GM21447 (cell line): ENCODE measurements around the gene CHD9.
A peak's percentile ranks its signal among the peaks of the same experiment; 100 is the strongest.

Source experiments
- ATAC-seq: cut with Tn5 transposase; IDR thresholded peaks from one replicate; pipeline ENCODE4 v1.9.1; 2021; ENCODE audit not compliant: unreplicated experiment

Gene CHD9

GRCh38 chr16:53129281-53130158 lies 74.7 kb downstream of the CHD9 start:
- ATAC-seq = no peak

- ATAC-seq = peak; percentile 81
Measured at GRCh38 chr16:53130159-53131049, 75.6 kb downstream of the CHD9 start.

GRCh38 chr16:53131050-53131362 lies 76.2 kb downstream of the CHD9 start:
- ATAC-seq = no peak

- peak; percentile 20 for ATAC-seq
Measured at GRCh38 chr16:53131363-53132071, 76.7 kb downstream of the CHD9 start.

GRCh38 chr16:53132406-53132805 lies 77.6 kb downstream of the CHD9 start:
- ATAC-seq = no peak

DNA sequence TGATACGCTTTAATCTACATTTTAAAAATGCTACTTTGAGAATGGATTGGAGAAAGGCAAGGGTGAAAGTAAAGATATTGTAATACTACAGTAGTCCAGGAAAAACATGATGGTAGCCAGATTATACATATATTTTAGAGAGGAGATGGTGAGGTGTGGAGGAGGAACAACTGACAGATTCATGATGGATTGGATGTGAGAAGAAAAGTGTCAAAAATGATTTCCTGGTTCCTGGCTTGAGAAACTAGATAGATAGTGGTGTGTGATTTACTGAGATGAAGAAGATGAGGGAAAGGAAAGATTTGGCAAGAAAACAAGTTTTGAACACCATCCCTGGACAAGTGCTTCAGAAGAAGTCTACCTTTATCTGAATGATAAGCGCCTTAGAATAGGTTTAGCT lies 80.5 kb downstream of the CHD9 start:
- no peak for ATAC-seq

DNA sequence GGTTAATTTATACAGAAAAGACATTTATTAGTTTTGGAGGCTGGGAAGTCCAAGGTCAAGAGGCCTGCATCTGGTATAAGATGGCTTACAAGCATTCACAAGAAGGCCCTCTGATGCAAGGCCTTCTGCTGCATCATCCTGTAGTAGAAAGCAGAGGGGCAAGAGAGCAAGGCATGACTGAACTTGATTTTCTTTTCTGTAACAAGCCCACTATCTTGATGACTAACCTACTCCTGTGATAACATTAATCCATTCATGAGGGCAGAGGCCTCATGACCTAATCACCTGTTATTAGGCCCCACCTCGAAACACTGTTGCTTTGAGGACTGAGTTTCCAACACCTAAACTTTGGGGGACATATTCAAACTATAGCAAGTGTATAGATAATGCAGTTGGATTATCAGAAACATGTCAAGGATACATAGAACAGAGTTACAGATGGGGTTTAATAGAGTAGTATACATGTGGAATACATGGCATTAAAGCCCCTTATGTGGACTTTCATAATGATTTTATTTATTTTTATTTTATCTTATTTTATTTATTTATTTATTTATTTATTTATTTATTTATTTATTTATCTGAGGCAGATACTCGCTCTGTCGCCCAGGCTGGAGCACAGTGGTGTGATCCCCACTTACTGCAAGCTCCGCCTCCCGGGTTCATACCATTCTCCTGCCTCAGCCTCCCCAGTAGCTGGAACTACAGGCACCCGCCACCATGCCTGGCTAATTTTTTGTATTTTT lies 88.2 kb downstream of the CHD9 start:
- no peak for ATAC-seq

GRCh38 chr16:53147500-53148065 lies 92.8 kb downstream of the CHD9 start:
- ATAC-seq = no peak

DNA sequence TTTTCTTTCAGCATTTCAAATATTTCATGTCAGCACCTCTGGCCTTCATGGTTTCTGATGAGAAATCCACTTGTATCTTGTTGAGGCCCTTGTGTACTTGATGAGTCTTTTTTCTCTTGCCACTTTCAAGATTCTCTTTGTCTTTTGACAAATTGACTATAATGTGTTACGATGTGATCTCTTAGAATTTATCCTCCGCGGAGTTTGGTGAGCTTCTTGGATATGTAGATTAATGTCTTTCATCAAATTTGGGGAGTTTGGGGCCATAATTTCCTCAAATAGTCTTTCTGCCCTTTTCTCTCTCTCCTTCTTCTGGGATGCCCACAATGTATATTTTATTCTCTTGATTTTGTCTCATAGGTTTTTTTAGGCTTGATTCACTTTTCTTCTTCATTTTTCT lies 96.0 kb downstream of the CHD9 start:
- ATAC-seq = no peak

DNA sequence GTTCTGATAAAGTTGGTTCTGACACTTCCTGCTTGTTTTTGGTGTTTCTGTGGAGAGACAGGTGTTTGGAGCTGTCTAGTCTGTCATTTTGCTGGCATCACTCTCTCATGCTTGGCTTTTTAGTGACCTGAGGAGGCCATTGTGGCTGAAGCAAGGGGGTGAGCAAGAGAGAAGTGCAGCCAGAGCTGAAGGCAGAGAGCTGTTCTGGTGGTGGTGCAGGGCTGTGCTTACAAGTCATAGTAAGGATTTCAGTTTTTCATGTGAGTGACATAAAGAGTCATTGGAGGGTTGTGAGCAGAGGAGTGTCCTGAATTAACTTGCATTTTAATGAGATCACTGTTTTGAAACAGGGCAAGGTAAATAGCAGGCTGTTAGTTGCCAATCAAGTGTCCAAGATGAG lies 97.5 kb downstream of the CHD9 start:
- ATAC-seq = no peak

DNA sequence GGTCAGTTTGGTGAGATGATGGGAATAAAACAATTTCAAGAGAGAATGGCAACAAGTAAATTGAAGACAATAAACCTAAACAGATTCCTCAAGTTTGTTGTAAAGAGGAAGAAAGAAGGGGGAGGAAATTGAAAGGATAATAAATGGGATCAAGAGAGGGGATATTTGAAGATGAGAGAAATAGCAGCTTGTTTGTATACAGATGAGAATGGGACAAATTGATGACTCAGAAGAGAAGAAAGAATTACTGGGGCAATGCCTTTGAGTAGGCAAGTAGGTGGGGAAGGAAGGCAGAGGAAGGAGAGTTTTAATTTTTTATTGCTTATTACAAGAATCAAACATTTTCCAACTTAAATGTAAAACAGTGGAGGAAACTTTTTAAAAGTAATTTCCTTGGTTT lies 98.3 kb downstream of the CHD9 start:
- no peak for ATAC-seq

DNA sequence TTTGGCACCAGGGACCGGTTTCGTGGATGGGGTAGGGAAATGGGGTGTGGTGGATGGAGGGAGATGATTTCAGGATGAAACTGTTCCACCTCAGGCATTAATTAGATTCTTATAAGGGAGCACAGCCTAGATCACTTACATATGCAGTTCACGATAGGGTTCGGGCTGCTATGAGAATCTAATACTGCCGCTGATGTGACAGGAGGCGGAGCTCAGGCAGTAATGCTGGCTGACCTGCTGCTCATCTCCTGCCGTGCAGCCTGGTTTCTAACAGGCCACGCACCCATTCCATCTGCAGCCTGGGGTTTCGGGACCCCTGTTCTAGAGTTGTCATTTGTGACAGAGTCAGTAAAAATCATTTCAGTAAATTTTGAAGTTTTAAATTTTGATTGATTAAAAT lies 99.7 kb downstream of the CHD9 start:
- no peak for ATAC-seq

DNA sequence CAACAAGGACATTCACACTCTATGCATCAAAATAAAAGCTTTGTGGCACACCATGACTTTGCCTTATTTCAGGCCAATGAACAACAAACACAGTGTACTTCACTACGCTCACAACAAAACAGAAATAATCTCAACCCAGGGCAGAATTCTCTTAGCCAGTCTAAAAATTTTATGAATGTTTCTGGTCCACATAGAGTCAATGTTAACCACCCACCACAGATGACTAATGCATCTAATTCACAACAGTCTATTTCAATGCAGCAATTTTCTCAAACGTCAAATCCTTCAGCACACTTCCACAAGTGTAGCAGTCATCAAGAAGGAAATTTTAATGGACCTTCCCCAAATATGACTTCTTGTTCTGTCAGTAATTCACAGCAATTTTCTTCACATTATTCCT lies 101.7 kb downstream of the CHD9 start:
- ATAC-seq = no peak

- no peak for ATAC-seq
Measured at GRCh38 chr16:53159781-53160436, 105.1 kb downstream of the CHD9 start.

GRCh38 chr16:53166099-53166498 lies 111.3 kb downstream of the CHD9 start:
- ATAC-seq = no peak

- no peak for ATAC-seq
Measured at GRCh38 chr16:53168744-53169143, 114.0 kb downstream of the CHD9 start.

DNA sequence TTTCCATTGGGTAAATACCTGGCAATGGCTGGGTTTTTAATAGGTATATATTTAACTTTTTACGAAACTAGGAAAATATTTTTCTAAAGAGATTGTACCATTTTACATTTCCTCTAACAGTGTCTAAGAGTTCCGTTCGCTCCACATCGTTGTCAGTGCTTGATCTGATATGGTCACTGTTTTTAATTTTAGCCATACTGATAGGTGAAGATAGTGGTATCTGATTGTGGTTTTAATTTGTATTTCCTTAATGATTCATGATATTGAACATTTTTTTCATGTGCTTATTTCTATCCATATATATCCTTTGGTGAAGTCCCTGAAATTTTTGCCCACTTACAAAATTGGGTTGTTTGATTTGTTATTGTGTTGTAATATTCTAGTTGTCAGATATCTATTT lies 117.7 kb downstream of the CHD9 start:
- ATAC-seq = no peak

DNA sequence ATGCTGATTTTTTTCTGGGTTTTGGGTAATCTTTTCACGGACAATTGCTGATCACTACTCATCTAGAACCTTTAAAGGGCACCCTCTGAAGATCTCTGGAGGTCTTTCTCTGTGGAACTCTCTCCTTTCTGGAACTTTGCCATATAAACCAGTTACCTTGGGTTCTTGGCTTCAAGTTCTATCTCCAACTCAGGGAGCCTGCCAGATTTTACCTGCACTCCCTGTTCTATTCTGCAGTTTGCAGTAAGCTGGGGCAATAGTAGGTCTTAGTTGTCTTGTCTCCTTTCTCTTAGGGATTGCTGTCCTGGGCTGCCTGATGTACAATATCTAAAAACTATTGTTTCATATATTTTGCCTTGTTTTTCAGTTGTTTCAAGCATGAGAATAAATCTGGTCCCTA lies 120.3 kb downstream of the CHD9 start:
- no peak for ATAC-seq

DNA sequence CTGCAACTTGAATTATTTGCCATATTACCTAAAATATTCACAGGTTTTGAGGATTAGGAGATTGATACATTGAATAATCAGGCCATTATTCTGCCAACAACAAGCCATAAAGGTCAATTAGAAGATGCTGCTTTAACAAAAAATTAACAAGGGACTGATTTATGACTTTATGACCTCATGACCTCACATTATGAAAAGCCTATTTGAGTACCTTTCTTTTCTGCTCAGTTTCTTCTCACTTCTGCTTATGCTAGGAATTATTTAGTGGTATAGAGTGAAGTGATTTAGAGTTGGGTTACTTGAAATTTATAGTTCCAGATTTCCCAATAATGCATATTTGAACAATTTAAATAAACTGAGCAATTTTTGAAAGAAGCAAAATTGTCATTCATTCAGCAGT lies 121.6 kb downstream of the CHD9 start:
- no peak for ATAC-seq

- no peak for ATAC-seq
Measured at GRCh38 chr16:53183442-53183841, 128.7 kb downstream of the CHD9 start.
